HepG2 (cell line): ENCODE data around the gene MUTYH. TPM values are rescaled to one million over a fixed set of nuclear protein-coding genes. Genes with fewer than 3 reads are reported as not detected.
"Not testable (repeated sequence)": the region's sequence is repeated elsewhere in the genome, so short reads cannot be mapped to it uniquely, and the experiment has no call there.

Source experiments
- ATAC-seq: fragments of 200-7000 bp; cut with Tn5 transposase; 3 replicates; pipeline ENCODE4 v1.9.1; 2020; ENCODE audit warnings: mild to moderate bottlenecking, moderate library complexity
- BruUV-seq: library from RNA; stranded (reverse); fragments of 400-500 nt; replicated peaks from 2 replicates; lab custom pipeline; 2021; lab: Mats Ljungman, UMichigan
- CTCF ChIA-PET: fragments of 300-600 bp; formaldehyde crosslinking; extraction: SDS; loops from one replicate; lab custom pipeline; 2021; ENCODE audit warnings: low total read pairs, inconsistent platforms, low intra/inter-chr PET ratio; lab: Yijun Ruan, JAX
- POLR2A ChIA-PET: fragments of 350-600 bp; sonication (Branson Sonifier 250); formaldehyde crosslinking; loops from one replicate; lab custom pipeline; 2020; ENCODE audit warnings: antibody characterized with exemption, inconsistent platforms; lab: Yijun Ruan, JAX
- DNase-seq: peaks from one replicate; pipeline ENCODE4 v3.0.0-alpha.2; 2015; ENCODE audit warnings: low spot score
- FAIRE-seq: peaks from 3 replicates; lab custom pipeline; 2011; peaks lifted over from hg19 to GRCh38; lab: Jason Lieb, UNC
- H2AFZ ChIP-seq: one replicate; pipeline ENCODE4 v1.6.1; 2011; ENCODE audit warnings: low read length, inconsistent platforms
- H3K27ac ChIP-seq: fragments of 300-600 bp; 3 replicates; pipeline ENCODE4 v1.8.0; 2011; ENCODE audit warnings: mixed run types, mild to moderate bottlenecking, mixed read lengths, low read length, inconsistent platforms; ENCODE audit not compliant: insufficient read depth; ENCODE audit errors: extremely low read length
- H3K27me3 ChIP-seq, 2 experiments: fragments of 200-600 bp in 1 of 2; 2 replicates in 1 of 2; 3 replicates in 1 of 2; pipeline versions ENCODE4 v1.6.0 to v1.8.0; 2011; ENCODE audit warnings: low read length in 2 of 2, mild to moderate bottlenecking in 2 of 2, moderate library complexity in 2 of 2, inconsistent platforms in 1 of 2; ENCODE audit not compliant: insufficient read depth in 2 of 2, control insufficient read depth in 1 of 2
- H3K36me3 ChIP-seq, 2 experiments: fragments of 200-600 bp in 1 of 2; replicated peaks in 1 of 2; 2 replicates in 1 of 2; 3 replicates in 1 of 2; pipeline versions ENCODE4 v1.5.1 to v1.8.0; 2011; ENCODE audit warnings: low read length in 2 of 2, inconsistent platforms in 1 of 2; ENCODE audit not compliant: insufficient read depth in 2 of 2, control insufficient read depth in 1 of 2
- H3K4me1 ChIP-seq: 2 replicates; pipeline ENCODE4 v1.5.1; 2012; ENCODE audit warnings: low read length, inconsistent platforms; ENCODE audit not compliant: insufficient read depth
- H3K4me2 ChIP-seq: 2 replicates; pipeline ENCODE4 v1.6.0; 2011; ENCODE audit warnings: low read depth, low read length, inconsistent platforms
- H3K4me3 ChIP-seq, 3 experiments: fragments of 200-600 bp in 1 of 3; sonication (generic), shearing (Covaris generic) in 1 of 3; replicated peaks in 1 of 3; 2 replicates each; pipeline ENCODE4 v1.5.1; 2011 to 2016; ENCODE audit warnings: low read length in 3 of 3, inconsistent platforms in 2 of 3, low read depth in 2 of 3, mild to moderate bottlenecking in 2 of 3, control low read depth in 1 of 3, mixed read lengths in 1 of 3; ENCODE audit not compliant: insufficient read depth in 1 of 3
- H3K79me2 ChIP-seq: one replicate; pipeline ENCODE4 v1.6.1; 2011; ENCODE audit warnings: low read length, inconsistent platforms; ENCODE audit not compliant: insufficient read depth
- H3K9ac ChIP-seq: 2 replicates; pipeline ENCODE4 v1.6.0; 2011; ENCODE audit warnings: mild to moderate bottlenecking, low read depth, low read length, inconsistent platforms; ENCODE audit not compliant: insufficient read depth
- H3K9me3 ChIP-seq: 2 replicates; pipeline ENCODE4 v1.5.1; 2012; ENCODE audit warnings: mild to moderate bottlenecking, low read length
- H4K20me1 ChIP-seq: 2 replicates; pipeline ENCODE4 v1.6.0; 2011; ENCODE audit warnings: inconsistent platforms, mild to moderate bottlenecking, low read length, moderate library complexity; ENCODE audit not compliant: insufficient read depth
- TSC22D2 ChIP-seq: sonication (generic); formaldehyde crosslinking; IDR thresholded peaks from 2 replicates; pipeline ENCODE4 v1.5.1; 2020; ENCODE audit warnings: missing genetic modification reagents, mild to moderate bottlenecking, borderline replicate concordance
- ZKSCAN1 ChIP-seq: fragments of 150-350 bp; IDR thresholded peaks from 2 replicates; pipeline ENCODE4 v1.6.1; 2014; ENCODE audit warnings: low read length
- ZNF572 ChIP-seq: sonication (generic); formaldehyde crosslinking; IDR thresholded peaks from 2 replicates; pipeline ENCODE4 v1.5.1; 2020; ENCODE audit warnings: mild to moderate bottlenecking, missing genetic modification reagents
- WGBS: methylation state at CpG from one replicate; pipeline ENCODE4 v1.1.6; 2017; ENCODE audit warnings: low lambda C conversion rate; 5-methylcytosine and 5-hydroxymethylcytosine counted together
- in situ Hi-C: cut with HindIII; loops from 2 replicates; pipeline ENCODE4 v1.10.0; 2017; ENCODE audit warnings: low pct_unique_long_range_greater_than_20kb; ENCODE audit not compliant: extremely low pct_ligation_motif_present
- intact Hi-C: fragments of 100-400 bp; cut with micrococcal nuclease; formaldehyde crosslinking; loops from one replicate; pipeline ENCODE4 v1.10.0; 2022; ENCODE audit not compliant: unreplicated experiment
- polyA plus RNA-seq, 8 experiments: library from polyadenylated mRNA; depleted of rRNA in 3 of 8; stranded (reverse) in 7 of 8; unstranded in 1 of 8; fragments of >200 nt; fragmentation: Illumina TruSeq in 4 of 8; extraction: Trizol in 4 of 8; gene quantifications; 2 replicates each; pipeline versions ENCODE4 v1.2.1 to v1.2.3, GENCODE V29; 2011 to 2016; ENCODE audit warnings: low read depth in 4 of 8, missing spikeins in 1 of 8, mixed read lengths in 1 of 8; ENCODE audit not compliant: insufficient read depth in 1 of 8
- total RNA-seq, 5 experiments: library from RNA; depleted of rRNA; stranded (reverse); fragments of >200 nt; fragmentation: Illumina TruSeq; extraction: Trizol; gene quantifications; 2 replicates each; pipeline ENCODE4 v1.2.3, GENCODE V29; 2016; ENCODE audit warnings: low read depth in 1 of 5

Gene MUTYH
- total and polyA plus RNA-seq, 2 of the 13 experiments (the other 11 are each of a cell fraction or from before 2014, with no cell fraction given), result 16.3 to 17.1 TPM

- H3K27me3 ChIP-seq, result no peaks in the 10 kb centered on the region
- H3K36me3 ChIP-seq, result no peaks in the 10 kb centered on the region
- H3K9ac ChIP-seq, result 0 out of 2 replicates have a peak overlapping the region, but pooled peaks have one; percentile 22
- WGBS, result 0% methylated on average over 1 of the region's 2 CpGs
- intact Hi-C loops (no loop called here), in situ Hi-C loops (no loop called here)
- H3K27ac ChIP-seq, result no peak overlapping the region
- no peaks in the 10 kb centered on the region for H4K20me1 ChIP-seq
- POLR2A ChIA-PET, result interaction anchor here (0.7 to 2.9 kb wide), 2 partner anchors 11 to 277 kb away, joined by 3 to 15 read pairs; no protein-coding TSS in a partner anchor
- TF ChIP-seq TSC22D2 (CRISPR knock-in tag), result no peak
- no peak for TF ChIP-seq ZKSCAN1
- no peak for TF ChIP-seq ZNF572 (CRISPR knock-in tag)
- DNase-seq, result no peak
- 0 out of 2 replicates have a peak overlapping the region, but pooled peaks have one; percentile 1 for H3K4me2 ChIP-seq
- ATAC-seq, result no peak
- CTCF ChIA-PET, result no interaction called here
- no peak for FAIRE-seq
- BruUV-seq, result no TSS peak
- peaks cover 32% of the 10 kb centered on the region for H3K4me1 ChIP-seq
- H3K4me3 ChIP-seq, result no peak overlapping the region
- no peaks in the 10 kb centered on the region for H3K79me2 ChIP-seq
- no peak overlapping the region for H2AFZ ChIP-seq
- no peaks in the 10 kb centered on the region for H3K9me3 ChIP-seq
Observed at GRCh38 chr1:45291716-45292115, 48.5 kb downstream of the MUTYH start.

- H3K27ac ChIP-seq, H3K36me3 ChIP-seq, DNase-seq, H3K9me3 ChIP-seq, H4K20me1 ChIP-seq, intact Hi-C loops, H3K4me3 ChIP-seq, POLR2A ChIA-PET, H3K4me2 ChIP-seq, ATAC-seq, in situ Hi-C loops, CTCF ChIA-PET, BruUV-seq, H2AFZ ChIP-seq, H3K27me3 ChIP-seq, FAIRE-seq, H3K79me2 ChIP-seq, H3K9ac ChIP-seq: not testable (repeated sequence)
- 70% methylated on average over 6 of the region's 6 CpGs for WGBS
- H3K4me1 ChIP-seq, result peaks cover 25% of the 10 kb centered on the region
Observed at GRCh38 chr1:45291002-45291401, 49.2 kb downstream of the MUTYH start.

GRCh38 chr1:45286521-45286920, 53.7 kb downstream of the MUTYH start:
- H3K4me1 ChIP-seq, in situ Hi-C loops, DNase-seq, H4K20me1 ChIP-seq, H3K9ac ChIP-seq, H3K4me2 ChIP-seq, H3K9me3 ChIP-seq, H3K4me3 ChIP-seq, H3K36me3 ChIP-seq, CTCF ChIA-PET, H3K79me2 ChIP-seq, H2AFZ ChIP-seq, ATAC-seq, H3K27me3 ChIP-seq, FAIRE-seq, POLR2A ChIA-PET, H3K27ac ChIP-seq, intact Hi-C loops, BruUV-seq: not testable (repeated sequence)
- WGBS, result 40% methylated on average over 3 of the region's 3 CpGs
